Aortic smooth muscle cell (primary cell): ENCODE results near the gene PRAME. TPM values are rescaled to one million over a fixed set of nuclear protein-coding genes. Genes with fewer than 3 reads are reported as not detected.

Experiments
- total RNA-seq: library from RNA; depleted of rRNA; stranded (reverse); fragments of >200 nt; gene quantifications from 2 replicates; pipeline ENCODE4 v1.2.3, GENCODE V29; 2014

PRAME gene, protein sequence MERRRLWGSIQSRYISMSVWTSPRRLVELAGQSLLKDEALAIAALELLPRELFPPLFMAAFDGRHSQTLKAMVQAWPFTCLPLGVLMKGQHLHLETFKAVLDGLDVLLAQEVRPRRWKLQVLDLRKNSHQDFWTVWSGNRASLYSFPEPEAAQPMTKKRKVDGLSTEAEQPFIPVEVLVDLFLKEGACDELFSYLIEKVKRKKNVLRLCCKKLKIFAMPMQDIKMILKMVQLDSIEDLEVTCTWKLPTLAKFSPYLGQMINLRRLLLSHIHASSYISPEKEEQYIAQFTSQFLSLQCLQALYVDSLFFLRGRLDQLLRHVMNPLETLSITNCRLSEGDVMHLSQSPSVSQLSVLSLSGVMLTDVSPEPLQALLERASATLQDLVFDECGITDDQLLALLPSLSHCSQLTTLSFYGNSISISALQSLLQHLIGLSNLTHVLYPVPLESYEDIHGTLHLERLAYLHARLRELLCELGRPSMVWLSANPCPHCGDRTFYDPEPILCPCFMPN
- 0.06 TPM in 1 of 2 replicates, not detected in the other for total RNA-seq

DNA sequence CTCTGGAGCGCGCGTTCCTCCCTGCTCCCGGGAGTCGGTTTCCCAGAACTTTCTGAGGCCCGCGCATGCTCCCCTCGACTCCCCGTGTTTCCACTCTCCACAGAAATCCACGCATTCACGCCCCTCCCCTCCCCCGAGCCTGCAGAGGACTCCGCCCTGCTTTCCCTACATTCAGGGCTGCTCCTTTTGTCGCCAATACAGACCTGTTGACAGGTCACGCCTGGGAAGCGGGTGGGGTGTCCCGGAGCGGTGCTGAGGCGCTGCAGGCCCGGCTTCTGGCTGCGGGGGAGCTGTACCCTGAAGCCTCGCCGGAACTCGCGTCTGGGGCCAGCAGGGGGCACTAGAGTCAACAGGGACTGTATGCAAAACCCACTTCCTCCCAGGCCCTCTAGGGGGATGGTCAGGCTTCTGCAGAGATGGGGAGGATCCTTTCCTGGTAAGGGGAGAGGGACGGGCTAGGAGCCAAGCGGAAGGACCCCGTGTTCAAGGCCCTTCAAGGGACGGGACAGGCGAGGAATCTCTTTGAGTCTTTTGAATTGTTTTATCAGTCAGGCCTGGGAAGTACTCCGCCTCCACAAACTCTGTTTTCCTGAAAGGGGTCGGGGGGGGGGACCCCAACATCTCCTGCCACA is at the start of gene PRAME:
Gene PRAME, minus strand, starts transcription at position 294 of the 632 bp plus-strand sequence. CDS start 2,433 bp downstream, outside the sequence.

DNA sequence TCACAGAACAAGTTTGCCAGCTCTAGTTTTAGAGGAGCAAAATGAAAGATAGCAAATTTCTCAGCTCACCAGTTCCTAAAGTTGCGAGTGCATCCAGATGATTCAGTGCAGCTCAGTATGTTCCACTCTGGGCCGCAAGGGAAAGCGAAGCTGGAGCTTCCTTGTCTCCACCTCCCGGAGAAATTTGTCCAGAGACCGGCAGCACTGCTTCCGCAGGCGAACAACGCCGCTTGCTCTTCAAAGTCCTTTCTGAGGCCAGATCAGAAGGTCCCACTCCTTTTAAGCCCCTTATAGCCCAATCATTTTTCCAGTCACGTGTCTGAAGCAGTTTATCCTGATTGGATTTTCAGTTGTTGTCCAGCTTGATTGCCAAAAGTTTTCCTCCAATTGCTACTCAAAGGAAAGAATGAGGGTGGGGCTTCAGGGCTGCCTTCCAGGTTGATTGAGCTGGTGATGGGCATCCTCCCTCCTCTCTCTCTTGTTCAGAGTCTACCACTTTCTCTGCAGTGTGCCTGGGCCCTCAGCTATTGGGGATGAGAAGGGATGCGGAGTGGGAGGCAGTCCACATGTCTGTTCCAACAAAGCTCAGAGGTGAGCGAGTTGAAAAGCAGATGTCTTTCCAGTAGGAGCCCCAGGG is 38.9 kb downstream of the PRAME start, which contains the start of gene ZNF280A:
Gene ZNF280A, minus strand, starts transcription at position 251 of the 637 bp plus-strand sequence. CDS start 4,640 bp downstream, outside the sequence.

DNA sequence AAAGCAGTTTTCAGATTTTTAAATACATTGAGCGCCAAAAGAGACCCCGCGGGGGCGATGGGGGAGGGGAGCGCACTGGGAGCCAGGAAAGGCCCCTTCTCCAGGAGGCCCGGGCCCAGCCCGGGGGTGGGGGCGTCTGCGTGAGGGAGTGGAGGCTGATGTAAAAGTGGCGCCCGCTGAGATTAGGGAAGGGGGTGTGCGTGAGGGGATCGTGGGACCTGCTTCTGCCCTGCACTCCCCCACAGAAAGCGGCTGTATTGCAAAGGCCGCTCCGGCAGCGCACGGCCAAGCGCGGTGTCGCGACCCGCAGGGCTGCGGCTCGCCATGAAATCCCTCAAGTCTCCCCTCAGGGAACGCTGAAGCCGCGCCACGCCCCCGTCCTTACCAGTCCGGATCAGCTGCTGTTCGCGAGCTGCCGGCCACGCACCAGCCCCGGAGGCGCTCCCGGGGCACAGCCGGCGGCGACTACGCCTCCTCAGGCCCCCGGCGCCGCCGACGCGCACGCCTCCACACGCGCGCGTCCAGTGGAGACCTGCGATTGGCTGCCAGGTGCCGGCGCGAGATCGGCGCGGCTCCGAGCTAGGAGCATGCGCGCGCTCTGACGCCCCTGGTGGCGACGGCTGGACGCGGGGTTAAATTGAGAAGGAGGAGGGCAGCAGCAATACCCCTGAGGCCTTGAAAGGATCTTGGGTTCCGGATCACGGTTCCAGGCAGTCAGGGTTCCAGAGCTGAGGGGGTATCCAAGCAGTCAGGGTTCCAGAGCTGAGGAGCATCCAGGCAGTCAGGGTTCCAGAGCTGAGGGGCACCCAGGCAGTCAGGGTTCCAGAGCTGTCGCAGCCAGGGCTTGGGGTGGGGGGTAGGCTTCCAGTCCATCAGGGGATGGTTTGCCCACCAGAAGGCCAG is 50.5 kb downstream of the PRAME start, which contains the start of gene ZNF280B:
Gene ZNF280B, minus strand, starts transcription at position 469 of the 903 bp plus-strand sequence. CDS start 19,344 bp downstream, outside the sequence.

Other genes with a start within 250 kb of the PRAME start
- under 0.01 and 0.06 TPM in 2 replicates for gene ZNF280B, start 50.5 kb downstream of the PRAME start, total RNA-seq
- not detected in 2 replicates for gene ZNF280A, start 39.0 kb downstream of the PRAME start, total RNA-seq
- gene GGTLC2, start 85.3 kb upstream of the PRAME start, total RNA-seq: not detected in 2 replicates